Sigmoid colon (tissue), 4 donors: Measurements from ENCODE around the gene RUFY4.

Experiments
- POLR2AphosphoS5 ChIP-seq, 4 donors: sonication (generic); formaldehyde crosslinking; IDR thresholded peaks; one replicate each; pipeline ENCODE4 v1.6.1; 2017; ENCODE audit warnings: antibody characterized with exemption in 4 of 4
- TF ChIP-seq, protein P1 (sequence below), 4 experiments: fragments of 450-650 bp in 3 of 4; fragments of 200-600 bp in 1 of 4; IDR thresholded peaks; one replicate each; pipeline ENCODE4 v1.5.1; 2016 to 2019; ENCODE audit warnings: antibody characterized with exemption in 4 of 4, mild to moderate bottlenecking in 3 of 4, moderate library complexity in 2 of 4

DNA sequence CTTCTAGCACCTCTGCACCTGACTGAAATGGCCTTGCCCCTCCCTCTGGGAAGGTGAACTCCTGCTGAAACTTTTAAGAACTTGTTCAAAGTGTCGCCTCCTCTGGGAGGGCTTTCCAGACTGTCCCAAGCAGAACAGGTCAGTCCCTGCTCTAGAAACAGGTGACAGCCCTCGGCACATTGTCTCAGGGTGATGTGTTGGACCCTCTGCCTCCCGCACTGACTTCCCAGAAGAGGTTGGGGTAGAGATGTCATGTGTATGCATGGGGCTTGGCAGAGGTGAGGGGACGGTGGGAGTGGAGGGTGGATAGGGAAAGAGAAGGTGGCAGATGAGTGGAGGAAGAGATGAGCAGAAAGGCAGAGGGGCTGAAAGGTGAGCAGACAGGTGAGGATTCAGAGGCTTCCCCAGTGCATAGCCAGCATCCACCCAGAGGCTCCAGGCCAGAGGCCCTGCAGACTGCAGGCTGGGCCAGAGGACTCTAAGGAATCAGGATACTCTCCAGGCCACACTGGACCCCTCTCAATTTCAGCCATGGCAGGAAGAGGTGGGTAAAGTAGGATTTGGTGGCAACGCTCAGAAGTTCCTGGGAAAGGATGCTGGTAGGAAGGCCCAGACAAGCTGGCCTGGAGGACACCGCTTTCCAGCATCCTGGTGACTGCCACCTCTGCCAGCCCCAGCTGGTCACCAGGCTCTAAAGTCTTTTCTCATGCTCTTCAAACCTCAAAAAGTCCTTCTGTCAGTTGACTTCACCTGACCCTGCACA is 41.4 kb upstream of the RUFY4 start:
- TF ChIP-seq, protein P1, sequence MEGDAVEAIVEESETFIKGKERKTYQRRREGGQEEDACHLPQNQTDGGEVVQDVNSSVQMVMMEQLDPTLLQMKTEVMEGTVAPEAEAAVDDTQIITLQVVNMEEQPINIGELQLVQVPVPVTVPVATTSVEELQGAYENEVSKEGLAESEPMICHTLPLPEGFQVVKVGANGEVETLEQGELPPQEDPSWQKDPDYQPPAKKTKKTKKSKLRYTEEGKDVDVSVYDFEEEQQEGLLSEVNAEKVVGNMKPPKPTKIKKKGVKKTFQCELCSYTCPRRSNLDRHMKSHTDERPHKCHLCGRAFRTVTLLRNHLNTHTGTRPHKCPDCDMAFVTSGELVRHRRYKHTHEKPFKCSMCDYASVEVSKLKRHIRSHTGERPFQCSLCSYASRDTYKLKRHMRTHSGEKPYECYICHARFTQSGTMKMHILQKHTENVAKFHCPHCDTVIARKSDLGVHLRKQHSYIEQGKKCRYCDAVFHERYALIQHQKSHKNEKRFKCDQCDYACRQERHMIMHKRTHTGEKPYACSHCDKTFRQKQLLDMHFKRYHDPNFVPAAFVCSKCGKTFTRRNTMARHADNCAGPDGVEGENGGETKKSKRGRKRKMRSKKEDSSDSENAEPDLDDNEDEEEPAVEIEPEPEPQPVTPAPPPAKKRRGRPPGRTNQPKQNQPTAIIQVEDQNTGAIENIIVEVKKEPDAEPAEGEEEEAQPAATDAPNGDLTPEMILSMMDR (IDR thresholded peaks at IDR 0.05), result no peak
- TF ChIP-seq POLR2AphosphoS5 (IDR thresholded peaks at IDR 0.05), result no peak
